Measurements from ENCODE around the gene ZNF418. TPM values are rescaled to one million over a fixed set of nuclear protein-coding genes. Genes with fewer than 3 reads are reported as not detected.
"Not testable (repeated sequence)": the region's sequence is repeated elsewhere in the genome, so short reads cannot be mapped to it uniquely, and the experiment has no call there.

ZNF418 gene
- total RNA-seq, 1 experiment from 2014 or later, result not detected

GRCh38 chr19:57888560-57889231, 46.5 kb downstream of the ZNF418 start, which contains the start of gene ZNF814:
TSS of gene ZNF814 (minus strand) at chr19:57889037. CDS start at chr19:57888802, 235 bp downstream.
- peak; percentile 95 for DNase-seq (ENCODE audit: low spot score)

- peak; percentile 31 for DNase-seq (ENCODE audit: low spot score)
Observed at GRCh38 chr19:57888107-57888559, 47.1 kb downstream of the ZNF418 start.

- DNase-seq (ENCODE audit: low spot score), result no peak
Observed at GRCh38 chr19:57887195-57887941, 47.8 kb downstream of the ZNF418 start.

GRCh38 chr19:57886046-57886445, 49.2 kb downstream of the ZNF418 start:
- DNase-seq (ENCODE audit: low spot score), result no peak

GRCh38 chr19:57873883-57874799, 61.1 kb downstream of the ZNF418 start:
- not testable (repeated sequence) for DNase-seq (ENCODE audit: low spot score)

- DNase-seq (ENCODE audit: low spot score), result no peak
Observed at GRCh38 chr19:57872450-57872849, 62.8 kb downstream of the ZNF418 start.

Other genes with a start within 250 kb of the ZNF418 start
- gene ZNF154, start 226.2 kb downstream of the ZNF418 start, total RNA-seq (2014; rRNA removed; shearing (Covaris generic)), result 0.05 TPM in 1 of 2 replicates, not detected in the other
- gene ZNF671, start 207.8 kb downstream of the ZNF418 start, total RNA-seq (2014; rRNA removed; shearing (Covaris generic)), result not detected in 2 replicates
- gene ZNF776, start 188.6 kb downstream of the ZNF418 start, total RNA-seq (2014; rRNA removed; shearing (Covaris generic)), result 11.4 and 14.6 TPM in 2 replicates
- 18.3 and 18.5 TPM in 2 replicates for gene ZNF586, start 165.7 kb downstream of the ZNF418 start, total RNA-seq (2014; rRNA removed; shearing (Covaris generic))
- gene ZNF552, start 120.5 kb downstream of the ZNF418 start, total RNA-seq (2014; rRNA removed; shearing (Covaris generic)), result 17.3 and 22.3 TPM in 2 replicates
- 32.1 and 40.0 TPM in 2 replicates for gene ZNF587B, start 105.1 kb downstream of the ZNF418 start, total RNA-seq (2014; rRNA removed; shearing (Covaris generic))
- 33.7 and 39.4 TPM in 2 replicates for gene ZNF587, start 85.5 kb downstream of the ZNF418 start, total RNA-seq (2014; rRNA removed; shearing (Covaris generic))
- gene ZNF814, start 46.4 kb downstream of the ZNF418 start, total RNA-seq (2014; rRNA removed; shearing (Covaris generic)), result 8.6 and 11.1 TPM in 2 replicates
- 9.4 and 9.8 TPM in 2 replicates for gene ZNF417, start 18.8 kb downstream of the ZNF418 start, total RNA-seq (2014; rRNA removed; shearing (Covaris generic))
- gene ZNF256, start 12.3 kb upstream of the ZNF418 start, total RNA-seq (2014; rRNA removed; shearing (Covaris generic)), result not detected in 2 replicates
- not detected in 2 replicates for gene C19orf18, start 39.1 kb upstream of the ZNF418 start, total RNA-seq (2014; rRNA removed; shearing (Covaris generic))
- gene ZNF606, start 67.4 kb upstream of the ZNF418 start, total RNA-seq (2014; rRNA removed; shearing (Covaris generic)), result not detected in 2 replicates
- not detected in 2 replicates for gene ZSCAN1, start 98.6 kb upstream of the ZNF418 start, total RNA-seq (2014; rRNA removed; shearing (Covaris generic))
- gene ZNF135, start 123.9 kb upstream of the ZNF418 start, total RNA-seq (2014; rRNA removed; shearing (Covaris generic)), result not detected in 2 replicates
- not detected in 2 replicates for gene ZSCAN18, start 162.8 kb upstream of the ZNF418 start, total RNA-seq (2014; rRNA removed; shearing (Covaris generic))
- gene ZNF329, start 215.4 kb upstream of the ZNF418 start, total RNA-seq (2014; rRNA removed; shearing (Covaris generic)), result 2.5 and 4.2 TPM in 2 replicates
- 11.1 and 19.7 TPM in 2 replicates for gene ZNF274, start 247.7 kb upstream of the ZNF418 start, total RNA-seq (2014; rRNA removed; shearing (Covaris generic))